ENCODE results near the gene ABCA6.

- TF ChIP-seq CTCF (IDR thresholded peaks at IDR 0.05) (no peak), POLR2A (IDR thresholded peaks at IDR 0.05) (no peak)
These were observed 34.7 kb upstream of the ABCA6 start for GRCh38 chr17:69176457-69176795.
